GM12801 (cell line): Measurements from ENCODE around the gene SCAF1.

Experiments used
- CTCF ChIP-seq: IDR thresholded peaks from one replicate; pipeline ENCODE4 v1.5.1; 2011; ENCODE audit warnings: control low read depth; ENCODE audit not compliant: insufficient read length; ENCODE audit errors: extremely low read depth

SCAF1 gene

DNA sequence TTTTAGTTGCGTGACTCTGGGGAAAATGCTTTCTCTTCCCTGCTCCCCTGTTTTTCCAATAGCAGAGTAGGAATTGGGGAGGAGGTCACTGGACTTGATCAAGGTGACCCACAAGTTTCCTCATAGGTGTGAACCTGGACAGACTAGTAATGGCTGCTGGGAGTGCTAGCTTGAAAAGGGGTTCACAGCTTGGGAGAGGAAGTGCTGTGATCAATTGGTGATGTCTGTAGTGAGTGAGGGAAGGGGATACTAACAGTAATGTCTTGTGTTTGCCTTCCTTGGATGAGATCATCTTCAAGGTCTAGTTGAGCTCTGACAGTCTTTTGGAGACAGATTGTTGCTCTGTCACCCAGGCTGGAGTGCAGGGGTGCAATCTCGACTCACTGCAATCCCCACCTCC lies 25.5 kb downstream of the SCAF1 start:
- TF ChIP-seq CTCF = no peak

DNA sequence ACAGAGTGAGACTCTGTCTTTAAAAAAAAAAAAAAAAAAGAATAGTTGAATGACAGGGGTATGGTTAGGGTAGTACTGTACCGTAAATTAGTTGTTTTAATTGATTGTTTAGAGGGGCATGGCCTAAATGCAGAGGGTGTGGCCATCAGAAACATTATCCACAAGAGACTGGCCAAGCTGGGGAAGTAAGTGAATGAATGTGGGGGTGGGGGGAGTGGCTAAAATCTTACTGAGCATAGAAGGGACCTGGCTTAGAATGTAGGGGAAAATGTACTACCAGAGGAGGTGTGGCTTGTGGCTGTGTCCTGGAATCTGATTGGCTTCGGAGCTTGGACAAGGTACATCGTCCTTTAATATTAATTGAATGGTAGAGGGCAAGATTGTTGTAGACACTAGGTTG lies 27.5 kb downstream of the SCAF1 start:
- TF ChIP-seq CTCF = no peak

GRCh38 chr19:49672131-49672919 lies 30.3 kb downstream of the SCAF1 start:
- TF ChIP-seq CTCF = no peak

- no peak for TF ChIP-seq CTCF
These were observed 34.3 kb downstream of the SCAF1 start for GRCh38 chr19:49676136-49676783.

- TF ChIP-seq CTCF = no peak
These were observed 34.8 kb downstream of the SCAF1 start for GRCh38 chr19:49676784-49677230.

DNA sequence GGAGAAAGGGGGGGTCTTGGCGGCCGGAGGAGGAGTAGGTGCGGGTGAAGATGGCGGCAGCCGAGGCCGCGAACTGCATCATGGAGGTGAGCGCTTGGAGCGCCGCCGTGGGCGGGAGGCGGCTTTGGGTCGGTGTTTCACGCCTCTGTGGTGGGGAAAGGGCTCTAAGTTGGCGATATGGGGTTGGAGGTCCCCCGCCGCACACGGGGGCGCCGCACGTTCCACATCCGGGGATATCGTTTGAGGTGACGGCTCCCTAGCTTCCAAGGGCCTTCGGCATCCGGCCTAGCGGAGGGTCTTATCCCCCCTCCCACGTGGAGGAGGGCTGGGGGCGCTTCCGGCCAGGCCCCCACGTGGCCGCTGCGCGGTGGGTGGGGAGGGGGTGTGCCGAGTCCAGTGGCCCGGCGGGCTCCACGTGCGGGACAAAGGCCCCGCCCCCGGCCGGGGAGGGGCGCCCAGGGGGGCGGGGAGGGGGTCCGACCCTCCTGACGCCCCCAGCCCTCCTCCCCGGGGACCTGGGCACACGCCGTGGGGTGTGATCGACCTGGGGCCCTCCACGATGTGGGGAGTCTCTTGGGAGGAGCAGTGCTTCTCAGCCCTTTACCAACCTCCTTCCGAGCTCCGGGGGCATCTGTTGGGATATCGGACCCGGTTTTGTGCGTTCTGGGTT lies 35.4 kb downstream of the SCAF1 start, which contains the start of gene PRMT1:
PRMT1 (plus strand) TSS at position 41 of the 670 bp plus-strand sequence; CDS start at position 51, 10 bp downstream.
- TF ChIP-seq CTCF = no peak

DNA sequence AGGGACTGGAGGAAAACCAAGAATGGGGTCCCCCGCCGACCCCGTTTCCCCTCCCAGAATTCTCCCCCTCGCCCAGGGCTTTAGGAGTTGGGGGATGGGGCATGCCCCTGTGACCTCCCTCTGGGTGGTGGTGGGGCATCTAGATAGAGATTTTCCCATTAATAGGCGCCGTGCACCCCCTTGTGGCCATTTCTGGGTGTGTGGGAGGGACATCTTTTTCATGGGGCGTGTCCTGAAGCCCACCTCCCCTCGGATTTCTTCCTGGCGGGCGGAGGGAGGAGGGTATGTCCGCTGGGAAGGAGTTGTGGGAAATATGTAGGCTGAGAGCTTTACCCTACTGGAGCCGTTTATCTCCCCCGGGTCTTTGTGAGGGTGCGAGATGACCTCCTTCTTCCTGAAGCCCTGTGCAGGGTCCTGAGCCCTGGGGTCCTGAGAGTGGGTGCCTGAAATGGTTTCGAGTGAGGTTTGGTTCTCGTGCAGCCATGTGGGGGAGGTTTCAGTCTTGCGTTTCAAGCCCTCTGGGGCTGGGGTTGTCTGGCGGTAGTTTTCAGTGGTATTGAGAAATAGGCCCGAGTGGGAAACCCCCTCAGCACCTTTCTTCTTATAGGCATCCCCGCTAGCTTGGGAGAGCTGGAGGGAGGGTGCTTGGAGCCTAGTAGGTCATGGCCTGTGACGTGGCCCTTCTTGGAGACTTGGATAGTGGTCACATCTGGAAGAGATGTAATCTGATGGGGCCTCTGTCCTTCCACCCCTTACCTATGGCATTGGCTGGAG lies 36.1 kb downstream of the SCAF1 start:
- no peak for TF ChIP-seq CTCF
